KMS-11 (cell line): Measurements from ENCODE around the gene ULBP3.

Source experiments
- H2AFZ ChIP-seq: fragments of 200-600 bp; sonication (generic); 2 replicates; pipeline ENCODE4 v1.6.1; 2016; ENCODE audit warnings: antibody characterized with exemption, mixed run types, low read depth
- H3K27ac ChIP-seq: fragments of 200-600 bp; sonication (generic); 2 replicates; pipeline ENCODE4 v1.6.1; 2016; ENCODE audit warnings: mild to moderate bottlenecking, mixed run types
- H3K27me3 ChIP-seq: fragments of 200-600 bp; sonication (generic); 2 replicates; pipeline ENCODE4 v1.6.1; 2017; ENCODE audit warnings: mild to moderate bottlenecking, low read depth, mixed run types, moderate library complexity; ENCODE audit not compliant: insufficient read depth
- H3K36me3 ChIP-seq: fragments of 200-600 bp; sonication (generic); 2 replicates; pipeline ENCODE4 v1.6.1; 2017; ENCODE audit warnings: mild to moderate bottlenecking, mixed run types; ENCODE audit not compliant: insufficient read depth
- H3K4me1 ChIP-seq: fragments of 200-600 bp; sonication (generic); 2 replicates; pipeline ENCODE4 v1.6.1; 2016; ENCODE audit warnings: mild to moderate bottlenecking, low read depth, mixed run types; ENCODE audit not compliant: poor library complexity, severe bottlenecking
- H3K4me2 ChIP-seq: fragments of 200-600 bp; sonication (generic); 2 replicates; pipeline ENCODE4 v1.7.0; 2016; ENCODE audit warnings: mild to moderate bottlenecking, mixed run types
- H3K4me3 ChIP-seq: fragments of 200-600 bp; sonication (generic); IDR thresholded peaks from 2 replicates; pipeline ENCODE4 v1.6.1; 2017; ENCODE audit warnings: low read depth, low read length, mixed read lengths; ENCODE audit not compliant: insufficient read depth
- H3K79me2 ChIP-seq: fragments of 200-600 bp; sonication (generic); 2 replicates; pipeline ENCODE4 v1.6.1; 2016; ENCODE audit warnings: low read depth, mixed run types; ENCODE audit not compliant: insufficient read depth
- H3K9ac ChIP-seq: fragments of 200-600 bp; sonication (generic); 2 replicates; pipeline ENCODE4 v1.6.1; 2016; ENCODE audit warnings: mild to moderate bottlenecking, mixed run types
- H4K20me1 ChIP-seq: fragments of 200-600 bp; sonication (generic); 2 replicates; pipeline ENCODE4 v1.6.1; 2016; ENCODE audit warnings: mild to moderate bottlenecking, mixed run types; ENCODE audit not compliant: insufficient read depth
- TF ChIP-seq, protein P1 (sequence below): fragments of 200-600 bp; sonication (generic); conservative IDR thresholded peaks from 2 replicates; pipeline ENCODE4 v1.6.1; 2017; ENCODE audit warnings: low read depth, mild to moderate bottlenecking, antibody characterized with exemption, low read length, moderate library complexity, mixed read lengths

The ULBP3 gene

DNA sequence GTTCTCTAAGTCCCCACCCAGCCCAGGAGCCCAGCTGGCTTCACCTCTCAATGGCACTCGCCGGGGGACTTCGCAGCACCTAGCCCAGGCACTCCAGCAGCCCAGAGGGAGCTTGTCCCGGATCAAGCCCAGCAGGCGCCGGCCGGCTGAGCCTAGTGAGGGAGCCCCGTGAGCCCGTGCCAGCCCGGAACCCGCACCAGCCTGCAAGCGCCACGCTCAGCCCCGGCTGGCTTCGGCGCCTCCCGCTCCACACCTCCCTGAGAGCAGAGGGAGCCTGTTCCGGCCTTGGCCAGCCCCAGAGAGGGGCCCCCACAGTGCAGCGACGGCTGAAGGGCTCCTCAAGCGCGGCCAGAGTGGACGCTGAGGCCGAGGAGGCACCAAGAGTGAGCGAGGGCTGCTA lies 46.8 kb upstream of the ULBP3 start:
- Histone ChIP-seq H3K9ac (no peak overlapping the region), H2AFZ (no peak overlapping the region), H3K27ac (no peak overlapping the region), H3K4me2 (no peak overlapping the region), H3K27me3 (no peaks in the 10 kb centered on the region), H3K4me1 (no peaks in the 10 kb centered on the region), H3K4me3 (no peak overlapping the region), H3K36me3 (no peaks in the 10 kb centered on the region), H4K20me1 (no peaks in the 10 kb centered on the region), H3K79me2 (no peaks in the 10 kb centered on the region)
- TF ChIP-seq, protein P1, sequence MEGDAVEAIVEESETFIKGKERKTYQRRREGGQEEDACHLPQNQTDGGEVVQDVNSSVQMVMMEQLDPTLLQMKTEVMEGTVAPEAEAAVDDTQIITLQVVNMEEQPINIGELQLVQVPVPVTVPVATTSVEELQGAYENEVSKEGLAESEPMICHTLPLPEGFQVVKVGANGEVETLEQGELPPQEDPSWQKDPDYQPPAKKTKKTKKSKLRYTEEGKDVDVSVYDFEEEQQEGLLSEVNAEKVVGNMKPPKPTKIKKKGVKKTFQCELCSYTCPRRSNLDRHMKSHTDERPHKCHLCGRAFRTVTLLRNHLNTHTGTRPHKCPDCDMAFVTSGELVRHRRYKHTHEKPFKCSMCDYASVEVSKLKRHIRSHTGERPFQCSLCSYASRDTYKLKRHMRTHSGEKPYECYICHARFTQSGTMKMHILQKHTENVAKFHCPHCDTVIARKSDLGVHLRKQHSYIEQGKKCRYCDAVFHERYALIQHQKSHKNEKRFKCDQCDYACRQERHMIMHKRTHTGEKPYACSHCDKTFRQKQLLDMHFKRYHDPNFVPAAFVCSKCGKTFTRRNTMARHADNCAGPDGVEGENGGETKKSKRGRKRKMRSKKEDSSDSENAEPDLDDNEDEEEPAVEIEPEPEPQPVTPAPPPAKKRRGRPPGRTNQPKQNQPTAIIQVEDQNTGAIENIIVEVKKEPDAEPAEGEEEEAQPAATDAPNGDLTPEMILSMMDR = no peak

DNA sequence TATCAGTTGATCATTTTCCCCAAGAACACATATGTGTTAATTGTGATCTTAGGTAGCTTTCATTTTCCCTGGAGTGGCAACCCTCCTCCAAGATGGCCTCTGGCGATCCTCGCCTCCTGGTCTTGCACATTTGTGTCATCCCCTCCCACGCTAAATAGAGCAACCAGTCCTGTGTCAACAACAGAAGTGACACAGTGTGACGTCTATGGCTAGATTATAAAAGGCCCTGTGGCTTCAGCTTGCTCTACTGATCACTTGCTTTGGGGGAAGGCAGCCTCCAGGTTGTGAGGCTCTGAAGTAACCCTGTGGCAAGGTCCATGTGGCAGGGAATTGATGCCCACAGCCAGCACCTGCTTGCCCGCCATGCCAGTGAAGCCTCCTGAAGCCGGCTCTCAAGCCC lies 43.3 kb upstream of the ULBP3 start:
- Histone ChIP-seq H2AFZ (no peak overlapping the region), H3K4me3 (no peak overlapping the region), H3K9ac (no peak overlapping the region), H3K27ac (no peak overlapping the region), H3K27me3 (no peaks in the 10 kb centered on the region), H3K36me3 (no peaks in the 10 kb centered on the region), H4K20me1 (no peaks in the 10 kb centered on the region), H3K4me1 (no peaks in the 10 kb centered on the region), H3K4me2 (no peak overlapping the region), H3K79me2 (no peaks in the 10 kb centered on the region)
- TF ChIP-seq, protein P1 = no peak

DNA sequence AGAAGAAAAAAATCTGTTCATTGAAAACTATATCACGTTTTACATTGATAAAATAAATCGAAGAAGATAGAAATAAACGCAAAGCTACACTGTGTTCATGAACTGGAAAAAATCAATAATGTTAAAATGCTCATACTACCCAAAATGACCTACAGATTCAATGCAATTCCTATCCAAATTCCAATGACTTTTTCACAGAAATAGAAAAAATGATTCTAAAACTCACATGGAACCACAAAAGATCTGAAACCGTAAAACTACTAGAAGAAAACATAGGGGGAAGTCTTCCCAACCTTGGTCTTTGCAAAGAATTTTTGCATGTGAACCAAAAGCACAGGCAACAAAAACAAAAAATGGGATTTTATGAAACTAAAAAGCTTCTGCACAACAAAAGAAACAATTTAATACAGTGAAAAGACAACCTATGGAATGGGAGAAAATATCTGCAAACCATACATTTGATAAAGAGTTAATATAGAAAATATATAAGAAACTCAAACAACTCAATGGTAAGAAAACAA lies 33.9 kb upstream of the ULBP3 start:
- Histone ChIP-seq H3K9ac (no peak overlapping the region), H3K4me2 (no peak overlapping the region), H2AFZ (no peak overlapping the region), H3K4me1 (no peaks in the 10 kb centered on the region), H3K79me2 (no peaks in the 10 kb centered on the region), H3K27me3 (no peaks in the 10 kb centered on the region), H4K20me1 (no peaks in the 10 kb centered on the region), H3K36me3 (no peaks in the 10 kb centered on the region), H3K4me3 (no peak overlapping the region), H3K27ac (no peak overlapping the region)
- TF ChIP-seq, protein P1 = no peak

DNA sequence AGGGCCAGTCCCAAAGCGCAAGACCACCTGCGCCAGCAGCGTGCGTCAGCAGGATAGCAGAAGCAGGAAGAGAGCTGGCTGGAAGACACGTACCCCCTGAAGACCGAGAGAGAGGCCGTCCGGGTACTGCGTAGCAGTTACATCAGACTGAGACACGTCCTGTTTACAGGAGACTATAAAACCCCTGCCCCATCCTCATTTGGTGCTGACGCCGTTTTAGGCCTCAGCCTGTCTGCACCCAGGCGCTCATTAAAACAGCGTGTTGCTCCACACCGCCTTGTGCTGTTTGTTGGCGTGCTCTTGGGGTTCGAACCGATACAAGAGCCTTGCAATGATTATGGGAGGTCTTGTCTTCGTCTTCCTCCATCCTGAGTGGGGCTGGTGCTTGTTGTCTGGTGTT lies 31.8 kb upstream of the ULBP3 start:
- Histone ChIP-seq H2AFZ (no peak overlapping the region), H3K4me3 (no peak overlapping the region), H3K4me2 (no peak overlapping the region), H3K27ac (no peak overlapping the region), H3K4me1 (no peaks in the 10 kb centered on the region), H3K9ac (no peak overlapping the region), H3K79me2 (no peaks in the 10 kb centered on the region), H3K27me3 (no peaks in the 10 kb centered on the region), H3K36me3 (no peaks in the 10 kb centered on the region), H4K20me1 (no peaks in the 10 kb centered on the region)
- TF ChIP-seq, protein P1 = no peak
